HG03159 (cell line): ENCODE measurements around the gene WIZ.
A peak's percentile ranks its signal among the peaks of the same experiment; 100 is the strongest.

Experiments
- ATAC-seq: cut with Tn5 transposase; IDR thresholded peaks from one replicate; pipeline ENCODE4 v1.9.1; 2021; ENCODE audit warnings: mild to moderate bottlenecking, moderate library complexity; ENCODE audit not compliant: unreplicated experiment

Gene WIZ

GRCh38 chr19:15467734-15468214, 18.0 kb upstream of the WIZ start:
- ATAC-seq: no peak

GRCh38 chr19:15466851-15467733, 17.3 kb upstream of the WIZ start:
- no peak for ATAC-seq

- no peak for ATAC-seq
Observed at GRCh38 chr19:15464394-15465385, 14.9 kb upstream of the WIZ start, which contains the start of gene RASAL3. Gene RASAL3 (minus strand): TSS chr19:15464544. CDS start chr19:15464358, 186 bp downstream.

GRCh38 chr19:15463861-15464371, 14.2 kb upstream of the WIZ start:
- ATAC-seq: peak; percentile 42

- ATAC-seq: no peak
Observed at GRCh38 chr19:15461694-15462093, 11.9 kb upstream of the WIZ start.

- no peak for ATAC-seq
Observed at GRCh38 chr19:15457701-15458484, 8.1 kb upstream of the WIZ start.

GRCh38 chr19:15456871-15457700, 7.3 kb upstream of the WIZ start:
- no peak for ATAC-seq

GRCh38 chr19:15456441-15456840, 6.7 kb upstream of the WIZ start:
- no peak for ATAC-seq

- ATAC-seq: no peak
Observed at GRCh38 chr19:15455996-15456395, 6.2 kb upstream of the WIZ start.

- ATAC-seq: no peak
Observed at GRCh38 chr19:15453906-15454860, 4.4 kb upstream of the WIZ start.

- ATAC-seq: no peak
Observed at GRCh38 chr19:15453091-15453578, 3.4 kb upstream of the WIZ start.

GRCh38 chr19:15452111-15453047, 2.6 kb upstream of the WIZ start:
- no peak for ATAC-seq

- no peak for ATAC-seq
Observed at GRCh38 chr19:15450528-15450890, 753 bp upstream of the WIZ start.

- ATAC-seq: no peak
Observed at GRCh38 chr19:15448778-15449619, 757 bp downstream of the WIZ start.

- ATAC-seq: no peak
Observed at GRCh38 chr19:15448044-15448777, 1.5 kb downstream of the WIZ start.

GRCh38 chr19:15447057-15447456, 2.7 kb downstream of the WIZ start:
- no peak for ATAC-seq
